DOHH2 (cell line): ENCODE results near the gene NAT14.

ENCODE experiments used
- H3F3A ChIP-seq: fragments of 200-600 bp; sonication (generic), shearing (Covaris generic); 2 replicates; pipeline ENCODE4 v1.6.0; 2016; ENCODE audit warnings: antibody characterized with exemption, mild to moderate bottlenecking; ENCODE audit not compliant: control insufficient read depth, insufficient read depth
- H3K27ac ChIP-seq: fragments of 200-600 bp; sonication (generic); 2 replicates; pipeline ENCODE4 v1.5.1; 2014; ENCODE audit warnings: low read depth, mild to moderate bottlenecking, low read length, moderate library complexity
- H3K27me3 ChIP-seq: fragments of 200-600 bp; sonication (generic); 2 replicates; pipeline ENCODE4 v1.6.1; 2014; ENCODE audit warnings: mild to moderate bottlenecking, low read length, mixed read lengths; ENCODE audit not compliant: control insufficient read depth
- H3K36me3 ChIP-seq: fragments of 200-600 bp; sonication (generic); 2 replicates; pipeline ENCODE4 v1.6.1; 2014; ENCODE audit warnings: mild to moderate bottlenecking, low read length, moderate library complexity, mixed read lengths; ENCODE audit not compliant: control insufficient read depth
- H3K4me1 ChIP-seq: fragments of 200-600 bp; sonication (generic); 2 replicates; pipeline ENCODE4 v1.6.1; 2014; ENCODE audit warnings: mild to moderate bottlenecking, low read length, mixed read lengths; ENCODE audit not compliant: control insufficient read depth
- H3K4me2 ChIP-seq: fragments of 200-600 bp; sonication (generic); 2 replicates; pipeline ENCODE4 v1.6.0; 2014; ENCODE audit warnings: mild to moderate bottlenecking, low read length, moderate library complexity
- H3K4me3 ChIP-seq: fragments of 200-600 bp; sonication (generic); 2 replicates; pipeline ENCODE4 v1.5.1; 2014; ENCODE audit warnings: mild to moderate bottlenecking, low read length, mixed read lengths
- H3K79me2 ChIP-seq: fragments of 200-600 bp; sonication (generic); 2 replicates; pipeline ENCODE4 v1.6.1; 2014; ENCODE audit warnings: mild to moderate bottlenecking, low read length, mixed read lengths; ENCODE audit not compliant: control insufficient read depth
- H3K9me2 ChIP-seq: fragments of 200-600 bp; sonication (generic); replicated peaks from 2 replicates; pipeline ENCODE4 v1.6.1; 2014; ENCODE audit warnings: mild to moderate bottlenecking, low read length, mixed read lengths; ENCODE audit not compliant: control insufficient read depth
- H3K9me3 ChIP-seq: fragments of 200-600 bp; sonication (generic); 2 replicates; pipeline ENCODE4 v1.6.1; 2014; ENCODE audit warnings: antibody characterized with exemption, low read length, mixed read lengths; ENCODE audit not compliant: control insufficient read depth, insufficient read depth
- H4K20me1 ChIP-seq: fragments of 200-600 bp; sonication (generic); 2 replicates; pipeline ENCODE4 v1.6.0; 2014; ENCODE audit warnings: low read depth, mild to moderate bottlenecking, antibody characterized with exemption, low read length, moderate library complexity; ENCODE audit not compliant: control insufficient read depth, insufficient read depth
- CTCF ChIP-seq: fragments of 200-600 bp; sonication (generic); IDR thresholded peaks from one replicate; pipeline ENCODE4 v1.5.1; 2014; ENCODE audit warnings: antibody characterized with exemption, mild to moderate bottlenecking, low read depth, low read length; ENCODE audit not compliant: poor library complexity, severe bottlenecking
- EZH2phosphoT487 ChIP-seq: fragments of 200-600 bp; sonication (generic); IDR thresholded peaks from 2 replicates; pipeline ENCODE4 v1.6.1; 2017; ENCODE audit warnings: borderline replicate concordance, mild to moderate bottlenecking, antibody characterized with exemption, low read length, moderate library complexity, mixed read lengths

The NAT14 gene

DNA sequence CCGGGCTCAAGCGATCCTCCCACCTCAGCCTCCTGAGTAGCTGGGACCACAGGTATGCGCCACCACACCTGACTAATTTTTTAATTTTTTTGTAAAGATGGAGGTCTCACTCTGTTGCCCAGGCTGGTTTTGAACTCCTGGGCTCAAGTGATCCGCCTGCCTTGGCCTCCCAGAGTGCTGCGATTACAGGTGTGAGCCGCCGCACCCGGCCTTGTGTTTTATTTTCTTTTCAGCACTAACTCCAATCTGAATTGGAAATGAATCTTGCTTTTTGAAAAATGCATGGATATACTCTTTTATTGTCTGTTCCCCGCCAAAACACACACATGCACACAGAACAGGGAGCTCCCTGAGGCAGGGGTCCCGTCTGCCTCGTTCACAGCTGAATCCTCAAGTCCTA lies 22.3 kb upstream of the NAT14 start:
- peaks cover 11% of the 10 kb centered on the region for H3F3A ChIP-seq
- no peaks in the 10 kb centered on the region for H3K9me2 ChIP-seq
- H3K36me3 ChIP-seq, result no peaks in the 10 kb centered on the region
- H3K4me1 ChIP-seq, result peaks cover 18% of the 10 kb centered on the region
- H3K4me2 ChIP-seq, result no peak overlapping the region; the same call in 1 of the 2 replicates
- H4K20me1 ChIP-seq, result 0 out of 2 replicates have a peak, but pooled peaks cover 3% of the 10 kb centered on the region
- TF ChIP-seq EZH2phosphoT487 (no peak), CTCF (no peak)
- no peaks in the 10 kb centered on the region for H3K9me3 ChIP-seq
- H3K79me2 ChIP-seq, result peaks cover 16% of the 10 kb centered on the region
- H3K27ac ChIP-seq, result no peak overlapping the region
- H3K4me3 ChIP-seq, result no peak overlapping the region
- no peaks in the 10 kb centered on the region for H3K27me3 ChIP-seq

DNA sequence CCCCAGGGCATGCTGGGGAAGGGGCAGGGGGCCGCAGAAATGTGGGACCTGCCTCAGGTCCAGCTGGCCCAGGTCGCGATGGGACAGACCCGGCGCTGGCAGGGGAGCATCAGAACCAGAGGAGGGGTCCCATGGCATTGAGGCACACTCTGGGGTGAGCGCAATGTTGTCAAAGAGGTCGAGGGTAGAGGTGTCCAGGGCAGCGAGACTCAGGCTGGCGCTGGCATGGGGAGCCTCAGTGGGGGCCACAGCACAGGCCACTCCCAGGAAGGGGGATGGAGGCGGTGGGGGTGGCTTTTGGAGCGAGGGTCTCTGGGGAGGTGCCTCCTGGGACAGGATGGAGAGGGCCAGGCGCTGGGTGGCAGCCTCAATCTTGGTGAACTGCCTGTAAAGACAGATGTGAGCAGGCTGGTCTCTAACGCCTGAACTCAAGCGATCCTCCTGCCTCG lies 21.4 kb upstream of the NAT14 start:
- Histone ChIP-seq H3K27ac (no peak overlapping the region), H3K79me2 (peaks cover 16% of the 10 kb centered on the region), H3K9me3 (no peaks in the 10 kb centered on the region), H3K4me1 (peaks cover 22% of the 10 kb centered on the region), H3K9me2 (no peaks in the 10 kb centered on the region), H3K36me3 (no peaks in the 10 kb centered on the region), H3K4me2 (no peak overlapping the region), H3K4me3 (no peak overlapping the region), H3F3A (peaks cover 11% of the 10 kb centered on the region), H4K20me1 (0 out of 2 replicates have a peak, but pooled peaks cover 3% of the 10 kb centered on the region), H3K27me3 (no peaks in the 10 kb centered on the region)
- TF ChIP-seq CTCF, result no peak
- no peak for TF ChIP-seq EZH2phosphoT487

DNA sequence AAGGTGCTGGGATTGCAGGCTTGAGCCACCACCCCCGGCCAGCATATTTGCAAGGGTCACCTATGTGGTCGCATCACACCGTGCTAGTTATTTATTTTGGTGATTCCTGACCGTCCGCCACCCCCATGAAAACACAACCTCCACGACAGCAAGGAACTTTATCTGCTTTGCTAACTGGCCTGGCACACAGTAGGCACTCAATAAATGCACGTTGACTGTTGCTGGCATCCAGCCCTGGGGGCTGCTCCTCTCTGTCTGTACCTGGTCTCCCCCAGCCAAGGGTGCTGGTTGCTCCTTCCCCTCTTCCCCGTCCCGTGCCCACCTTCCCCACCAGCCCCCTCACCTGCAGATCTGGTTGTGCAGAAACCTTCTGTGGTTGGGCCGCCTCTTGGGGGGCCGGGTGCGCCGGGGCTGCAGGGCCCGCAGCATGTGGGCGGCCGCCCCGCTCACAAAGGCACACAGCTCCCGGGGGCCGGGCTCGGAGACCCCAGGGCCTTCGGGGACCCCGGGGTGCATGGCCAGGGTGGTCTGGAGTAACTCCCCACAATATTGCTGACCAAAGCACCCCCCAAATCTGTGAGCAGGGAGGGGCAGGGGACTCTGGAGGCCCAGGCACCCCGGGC lies 20.8 kb upstream of the NAT14 start:
- Histone ChIP-seq H3K4me1 (peaks cover 22% of the 10 kb centered on the region), H4K20me1 (0 out of 2 replicates have a peak, but pooled peaks cover 3% of the 10 kb centered on the region), H3F3A (peaks cover 11% of the 10 kb centered on the region), H3K27me3 (no peaks in the 10 kb centered on the region), H3K9me2 (no peaks in the 10 kb centered on the region), H3K27ac (no peak overlapping the region), H3K36me3 (no peaks in the 10 kb centered on the region), H3K9me3 (no peaks in the 10 kb centered on the region), H3K79me2 (peaks cover 16% of the 10 kb centered on the region), H3K4me3 (no peak overlapping the region), H3K4me2 (no peak overlapping the region)
- no peak for TF ChIP-seq CTCF
- TF ChIP-seq EZH2phosphoT487, result no peak
